OCI-LY1 (cell line): ENCODE measurements around the gene SURF2.
"Not testable (repeated sequence)": the region's sequence is repeated elsewhere in the genome, so short reads cannot be mapped to it uniquely, and the experiment has no call there.

Experiments used
- H2AFZ ChIP-seq: fragments of 200-600 bp; sonication (generic), shearing (Covaris generic); 2 replicates; pipeline ENCODE4 v1.6.0; 2014; ENCODE audit warnings: antibody characterized with exemption, mild to moderate bottlenecking, low read length
- H3F3A ChIP-seq: fragments of 200-600 bp; sonication (generic), shearing (Covaris generic); 2 replicates; pipeline ENCODE4 v1.6.0; 2014; ENCODE audit warnings: mild to moderate bottlenecking, antibody characterized with exemption, low read length, moderate library complexity; ENCODE audit not compliant: insufficient read depth
- H3K27ac ChIP-seq: fragments of 200-600 bp; sonication (generic); 2 replicates; pipeline ENCODE4 v1.5.1; 2014; ENCODE audit warnings: low read length, mixed run types, mild to moderate bottlenecking, low read depth; ENCODE audit not compliant: poor library complexity, severe bottlenecking
- H3K27me3 ChIP-seq: fragments of 200-600 bp; sonication (generic); 2 replicates; pipeline ENCODE4 v1.6.0; 2014; ENCODE audit warnings: antibody characterized with exemption, mild to moderate bottlenecking, low read length, moderate library complexity; ENCODE audit not compliant: insufficient read depth
- H3K36me3 ChIP-seq: fragments of 200-600 bp; sonication (generic); 2 replicates; pipeline ENCODE4 v1.6.1; 2014; ENCODE audit warnings: mild to moderate bottlenecking, antibody characterized with exemption, low read length, moderate library complexity, mixed read lengths; ENCODE audit not compliant: insufficient read depth
- H3K4me1 ChIP-seq: fragments of 200-600 bp; sonication (generic); 2 replicates; pipeline ENCODE4 v1.5.1; 2014; ENCODE audit warnings: mild to moderate bottlenecking, low read length, moderate library complexity; ENCODE audit not compliant: insufficient read depth, severe bottlenecking
- H3K4me2 ChIP-seq: fragments of 200-600 bp; sonication (generic), shearing (Covaris generic); 2 replicates; pipeline ENCODE4 v1.6.1; 2014; ENCODE audit warnings: low read length
- H3K4me3 ChIP-seq: fragments of 200-600 bp; sonication (generic); 2 replicates; pipeline ENCODE4 v1.5.1; 2014; ENCODE audit warnings: low read length, low read depth, mild to moderate bottlenecking, mixed read lengths; ENCODE audit not compliant: poor library complexity, severe bottlenecking
- H3K79me2 ChIP-seq: fragments of 200-600 bp; shearing (Covaris generic); 2 replicates; pipeline ENCODE4 v1.6.1; 2016; ENCODE audit warnings: mixed run types, low read length, mixed read lengths; ENCODE audit not compliant: insufficient read depth
- H3K9ac ChIP-seq: fragments of 200-600 bp; sonication (generic), shearing (Covaris generic); 2 replicates; pipeline ENCODE4 v1.6.1; 2014; ENCODE audit warnings: mild to moderate bottlenecking, low read length, mixed read lengths
- H3K9me2 ChIP-seq: fragments of 200-600 bp; sonication (generic), shearing (Covaris generic); 2 replicates; pipeline ENCODE4 v1.6.1; 2014; ENCODE audit warnings: low read depth, mild to moderate bottlenecking, low read length, mixed read lengths
- H3K9me3 ChIP-seq: fragments of 200-600 bp; shearing (Covaris generic); 2 replicates; pipeline ENCODE4 v1.6.1; 2014; ENCODE audit warnings: low read length, mixed read lengths
- H4K20me1 ChIP-seq: fragments of 200-600 bp; sonication (generic), shearing (Covaris generic); 2 replicates; pipeline ENCODE4 v1.6.0; 2016; ENCODE audit warnings: mild to moderate bottlenecking, low read length; ENCODE audit not compliant: insufficient read depth
- EZH2 ChIP-seq: fragments of 200-600 bp; sonication (generic), shearing (Covaris generic); IDR thresholded peaks from 2 replicates; pipeline ENCODE4 v1.8.0; 2017; ENCODE audit warnings: borderline replicate concordance, mixed run types, mild to moderate bottlenecking, antibody characterized with exemption, low read length, moderate library complexity, mixed read lengths
- TF ChIP-seq, protein P1 (sequence below): fragments of 200-600 bp; sonication (generic), shearing (Covaris generic); IDR thresholded peaks from 2 replicates; pipeline ENCODE4 v1.5.1; 2017; ENCODE audit warnings: mild to moderate bottlenecking, antibody characterized with exemption, low read length, moderate library complexity, mixed read lengths

Gene SURF2

DNA sequence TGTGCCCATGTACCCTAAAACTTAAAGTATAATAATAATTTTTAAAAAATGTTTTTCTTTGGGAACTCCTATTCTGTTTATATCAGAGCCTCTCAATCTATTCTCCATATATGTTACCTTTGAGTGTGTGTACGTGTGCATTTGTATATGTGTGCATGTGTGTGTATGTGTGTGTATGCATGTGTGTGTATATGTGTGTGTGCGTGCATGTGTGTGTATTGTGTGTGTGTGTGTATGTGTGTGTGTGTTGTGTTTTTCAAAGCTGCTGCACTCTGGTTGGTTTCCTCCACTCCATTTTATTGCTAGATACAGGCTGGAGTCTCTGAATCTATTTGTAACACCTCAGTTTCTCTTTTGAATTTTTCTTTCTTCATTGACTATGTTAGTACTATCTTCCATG is 40.4 kb upstream of the SURF2 start:
- no peak overlapping the region for H3K9ac ChIP-seq
- no peaks in the 10 kb centered on the region for H3K4me1 ChIP-seq
- H3K9me3 ChIP-seq = no peaks in the 10 kb centered on the region
- H2AFZ ChIP-seq = no peak overlapping the region
- H3K4me2 ChIP-seq = no peak overlapping the region
- H3K27me3 ChIP-seq = no peaks in the 10 kb centered on the region; the same call in 1 of the 2 replicates
- no peaks in the 10 kb centered on the region for H3F3A ChIP-seq
- H3K4me3 ChIP-seq = no peak overlapping the region
- no peak overlapping the region for H3K27ac ChIP-seq
- no peaks in the 10 kb centered on the region for H4K20me1 ChIP-seq
- TF ChIP-seq EZH2 = no peak
- TF ChIP-seq, protein P1, sequence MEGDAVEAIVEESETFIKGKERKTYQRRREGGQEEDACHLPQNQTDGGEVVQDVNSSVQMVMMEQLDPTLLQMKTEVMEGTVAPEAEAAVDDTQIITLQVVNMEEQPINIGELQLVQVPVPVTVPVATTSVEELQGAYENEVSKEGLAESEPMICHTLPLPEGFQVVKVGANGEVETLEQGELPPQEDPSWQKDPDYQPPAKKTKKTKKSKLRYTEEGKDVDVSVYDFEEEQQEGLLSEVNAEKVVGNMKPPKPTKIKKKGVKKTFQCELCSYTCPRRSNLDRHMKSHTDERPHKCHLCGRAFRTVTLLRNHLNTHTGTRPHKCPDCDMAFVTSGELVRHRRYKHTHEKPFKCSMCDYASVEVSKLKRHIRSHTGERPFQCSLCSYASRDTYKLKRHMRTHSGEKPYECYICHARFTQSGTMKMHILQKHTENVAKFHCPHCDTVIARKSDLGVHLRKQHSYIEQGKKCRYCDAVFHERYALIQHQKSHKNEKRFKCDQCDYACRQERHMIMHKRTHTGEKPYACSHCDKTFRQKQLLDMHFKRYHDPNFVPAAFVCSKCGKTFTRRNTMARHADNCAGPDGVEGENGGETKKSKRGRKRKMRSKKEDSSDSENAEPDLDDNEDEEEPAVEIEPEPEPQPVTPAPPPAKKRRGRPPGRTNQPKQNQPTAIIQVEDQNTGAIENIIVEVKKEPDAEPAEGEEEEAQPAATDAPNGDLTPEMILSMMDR = no peak
- no peaks in the 10 kb centered on the region for H3K36me3 ChIP-seq
- no peaks in the 10 kb centered on the region for H3K79me2 ChIP-seq
- H3K9me2 ChIP-seq = no peaks in the 10 kb centered on the region

DNA sequence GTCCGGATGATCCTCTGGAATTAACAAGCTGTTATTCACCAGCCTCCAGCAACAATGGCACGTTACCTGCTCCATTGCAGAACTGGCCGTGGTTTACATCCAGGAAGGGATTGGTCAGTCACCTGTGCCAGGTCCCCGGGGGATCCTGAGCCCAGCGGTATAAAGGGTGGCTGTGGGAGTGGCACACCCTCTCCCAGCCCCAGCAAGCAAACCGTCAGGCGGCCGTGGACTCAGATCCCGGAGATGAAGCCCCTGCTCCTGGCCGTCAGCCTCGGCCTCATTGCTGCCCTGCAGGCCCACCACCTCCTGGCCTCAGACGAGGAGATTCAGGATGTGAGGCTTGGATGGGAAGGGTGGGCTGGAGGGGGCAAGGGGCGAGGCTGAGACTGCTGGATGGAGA is 38.8 kb upstream of the SURF2 start:
- H4K20me1 ChIP-seq, H2AFZ ChIP-seq, H3K4me1 ChIP-seq, H3K27ac ChIP-seq, H3K79me2 ChIP-seq, H3K4me3 ChIP-seq, H3K9ac ChIP-seq, H3K9me2 ChIP-seq, H3F3A ChIP-seq, H3K4me2 ChIP-seq, H3K27me3 ChIP-seq, H3K9me3 ChIP-seq, H3K36me3 ChIP-seq: not testable (repeated sequence)

DNA sequence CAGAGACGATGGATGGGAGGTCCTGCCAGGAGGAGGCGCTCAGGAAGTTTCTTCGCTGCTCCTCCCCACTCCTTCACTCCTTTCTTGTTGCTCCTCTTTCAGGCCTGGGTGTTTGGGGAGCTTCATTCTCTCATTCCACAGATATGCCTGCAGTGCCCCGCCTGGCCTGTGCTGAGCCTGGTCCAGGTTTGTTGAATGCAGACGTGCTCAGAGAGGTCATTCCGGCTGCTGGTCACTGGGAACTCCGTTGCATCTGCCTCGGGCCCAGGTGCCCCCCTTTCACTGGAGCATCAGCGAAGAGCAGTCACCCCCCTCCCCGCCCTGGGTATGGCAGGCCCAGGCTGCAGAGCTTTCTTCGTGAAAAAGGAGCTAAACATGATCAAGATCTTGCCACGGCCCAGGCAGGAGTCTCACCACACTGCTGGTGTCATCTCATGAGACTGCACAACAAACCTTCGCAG is 35.9 kb upstream of the SURF2 start:
- Histone ChIP-seq H3K27me3 (peaks cover 11% of the 10 kb centered on the region; the same call in 1 of the 2 replicates), H3F3A (no peaks in the 10 kb centered on the region), H2AFZ (no peak overlapping the region)

GRCh38 chr9:133321411-133321935 is 34.9 kb upstream of the SURF2 start:
- Histone ChIP-seq H3K4me1 (no peaks in the 10 kb centered on the region), H3K27me3 (peaks cover 11% of the 10 kb centered on the region; the same call in 1 of the 2 replicates), H2AFZ (no peak overlapping the region), H3K27ac (no peak overlapping the region), H3K9ac (no peak overlapping the region), H3K36me3 (no peaks in the 10 kb centered on the region), H3K9me3 (no peaks in the 10 kb centered on the region), H3F3A (no peaks in the 10 kb centered on the region), H3K4me3 (no peak overlapping the region), H3K79me2 (no peaks in the 10 kb centered on the region), H3K9me2 (no peaks in the 10 kb centered on the region), H4K20me1 (no peaks in the 10 kb centered on the region), H3K4me2 (no peak overlapping the region)
- TF ChIP-seq, protein P1 = no peak
- TF ChIP-seq EZH2 = no peak

More for the DNA sequence above, 35.9 kb upstream of the SURF2 start:
- Histone ChIP-seq H4K20me1 (no peaks in the 10 kb centered on the region), H3K27ac (no peak overlapping the region), H3K4me1 (no peaks in the 10 kb centered on the region), H3K9me2 (no peaks in the 10 kb centered on the region), H3K4me3 (no peak overlapping the region), H3K9ac (no peak overlapping the region), H3K79me2 (no peaks in the 10 kb centered on the region), H3K4me2 (no peak overlapping the region), H3K9me3 (no peaks in the 10 kb centered on the region), H3K36me3 (no peaks in the 10 kb centered on the region)
- TF ChIP-seq, protein P1 = no peak
- TF ChIP-seq EZH2 = no peak
